GM18520 (cell line): ENCODE measurements around the gene CHI3L1.

Experiments
- ATAC-seq: cut with Tn5 transposase; IDR thresholded peaks from one replicate; pipeline ENCODE4 v1.9.1; 2021; ENCODE audit not compliant: unreplicated experiment

CHI3L1 gene

DNA sequence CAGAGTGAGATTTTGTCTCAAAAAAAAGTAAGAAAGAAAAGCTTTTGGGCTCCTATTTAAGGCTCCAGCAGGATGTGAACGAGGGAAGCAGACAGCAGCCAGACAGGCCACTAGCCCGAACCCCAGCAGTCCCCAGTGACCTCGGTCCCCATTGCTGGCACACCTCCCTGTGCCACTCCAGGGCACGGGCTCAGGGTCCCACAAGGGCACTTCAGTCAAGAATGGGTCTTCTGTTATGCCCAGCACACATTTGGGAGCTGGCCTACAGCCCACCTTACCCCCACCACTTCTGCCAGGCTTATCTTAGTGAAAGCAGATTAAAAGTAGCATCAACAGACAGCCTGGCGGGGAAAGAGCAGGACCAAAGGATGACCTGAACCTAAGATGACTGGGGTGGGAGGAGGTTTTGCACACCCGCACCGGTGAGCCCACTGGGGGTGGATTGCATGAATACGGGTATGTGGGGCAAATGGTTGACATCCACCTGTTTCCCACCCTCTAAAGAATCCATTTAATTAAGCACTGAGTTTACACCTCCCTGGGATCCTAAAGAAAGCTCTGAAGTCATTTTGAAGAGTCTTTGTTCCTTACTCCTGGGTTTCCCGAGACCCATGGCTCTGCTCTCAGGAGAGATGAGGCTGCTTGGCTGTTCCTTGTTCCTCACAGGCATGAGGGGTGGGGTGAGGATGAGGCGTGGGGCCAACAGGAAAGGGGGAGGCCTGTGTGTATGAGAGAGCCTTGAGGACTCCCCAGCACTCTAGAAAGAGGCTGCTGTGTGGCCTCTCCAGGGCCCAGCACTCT lies 4.7 kb downstream of the CHI3L1 start:
- ATAC-seq, result no peak

- ATAC-seq, result no peak
Measured at GRCh38 chr1:203180611-203181330, 5.7 kb downstream of the CHI3L1 start.

DNA sequence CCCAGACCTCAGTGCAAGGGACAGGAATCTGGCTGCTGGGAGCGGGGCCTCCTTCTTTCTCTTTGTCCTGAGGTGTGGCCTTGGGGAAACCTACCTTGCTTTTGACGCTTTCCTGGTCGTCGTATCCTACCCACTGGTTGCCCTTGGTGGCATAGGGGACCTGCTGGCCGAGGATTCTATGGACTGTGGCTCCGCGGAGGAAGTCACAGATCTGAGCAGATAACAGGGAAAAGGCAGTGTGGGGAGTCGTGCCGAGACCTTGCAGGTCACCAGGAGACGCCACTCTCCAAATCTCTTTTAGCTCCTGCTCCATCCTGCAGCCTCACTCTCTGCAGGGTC lies 6.9 kb downstream of the CHI3L1 start:
- no peak for ATAC-seq

DNA sequence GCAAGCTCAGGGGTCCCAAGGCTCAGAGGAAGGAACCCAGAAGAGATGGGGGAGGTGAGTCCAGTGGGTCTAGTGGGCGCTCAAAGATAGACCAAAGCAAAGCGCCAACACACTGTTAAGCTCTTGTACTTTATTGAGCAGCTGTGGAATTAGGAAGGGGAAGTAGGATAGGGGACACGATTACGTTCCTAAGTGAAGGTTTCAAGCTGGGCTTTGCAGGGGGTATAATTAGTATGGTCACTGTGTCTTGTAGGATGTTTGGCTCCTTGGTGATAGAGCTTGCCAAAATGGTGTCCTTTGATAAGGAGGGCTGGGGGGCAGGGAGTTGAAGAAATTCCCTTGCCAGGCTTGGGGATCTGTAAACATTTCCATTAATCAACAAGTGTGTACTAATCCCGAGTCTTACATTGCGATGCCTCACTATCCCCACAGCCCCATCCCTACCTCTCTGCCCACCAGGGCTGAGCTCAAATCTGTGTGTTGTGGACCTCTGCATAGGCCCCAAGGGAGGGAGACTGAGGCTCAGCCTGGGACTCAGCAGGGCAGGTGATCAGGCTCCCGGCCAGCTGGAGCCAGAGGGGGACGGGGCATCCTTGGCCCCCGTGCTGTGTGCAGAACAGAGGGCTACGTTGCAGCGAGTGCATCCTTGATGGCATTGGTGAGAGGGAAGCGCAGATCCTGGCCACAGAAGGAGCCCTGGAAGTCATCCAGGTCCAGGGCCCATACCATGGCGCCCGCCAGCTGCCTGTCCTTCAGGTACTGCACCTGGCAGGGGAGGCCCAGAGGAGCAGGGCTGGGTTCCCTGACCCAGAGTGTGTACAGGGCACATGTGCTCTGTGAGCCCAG lies 7.5 kb downstream of the CHI3L1 start:
- no peak for ATAC-seq

GRCh38 chr1:203178083-203178482 lies 8.4 kb downstream of the CHI3L1 start:
- ATAC-seq, result no peak

DNA sequence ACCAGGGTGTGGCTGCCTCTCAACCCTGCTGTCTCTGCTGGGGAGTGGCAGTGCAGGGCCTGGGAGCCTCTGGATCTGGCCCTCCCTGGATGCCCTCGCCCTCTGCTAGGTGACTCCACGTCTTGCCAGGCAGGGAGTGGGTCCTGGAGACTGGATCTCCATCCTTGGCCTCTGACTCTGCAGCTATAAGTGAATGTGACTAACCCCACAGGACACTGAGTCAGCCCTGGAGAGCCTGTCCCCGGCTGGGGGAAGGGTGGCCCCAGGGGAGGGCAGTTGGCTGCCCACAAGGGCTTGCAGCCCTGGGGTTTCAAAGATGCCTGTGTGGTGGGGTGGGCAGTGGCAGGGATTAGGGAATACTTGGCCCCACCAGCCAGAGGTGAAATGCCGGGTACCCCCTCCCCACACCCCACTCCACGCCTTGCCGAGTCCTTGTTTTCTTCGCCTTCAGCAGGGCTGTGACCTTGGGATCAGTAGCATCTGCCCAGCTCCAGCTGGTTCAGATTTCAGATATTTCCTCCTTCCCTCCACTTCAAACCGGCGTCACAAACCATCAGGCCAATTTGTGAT lies 8.9 kb downstream of the CHI3L1 start:
- ATAC-seq, result no peak

DNA sequence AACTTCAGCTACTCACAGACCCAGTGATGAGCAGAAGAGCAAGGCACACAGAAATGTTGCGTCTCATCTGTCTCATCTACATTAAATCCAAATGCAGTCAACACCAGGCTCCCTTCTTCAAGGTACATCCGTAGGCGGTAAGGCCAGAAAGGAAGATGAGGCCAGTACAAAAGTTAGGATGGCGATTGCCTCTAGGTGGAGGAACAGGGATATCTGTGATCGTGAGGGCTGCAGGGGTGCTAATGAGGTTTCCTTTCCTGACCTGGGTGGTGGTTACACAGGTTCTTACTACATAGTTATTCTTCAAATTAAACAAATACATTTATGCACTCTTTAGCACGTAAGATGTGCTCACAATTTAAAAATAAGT lies 9.5 kb downstream of the CHI3L1 start:
- no peak for ATAC-seq

DNA sequence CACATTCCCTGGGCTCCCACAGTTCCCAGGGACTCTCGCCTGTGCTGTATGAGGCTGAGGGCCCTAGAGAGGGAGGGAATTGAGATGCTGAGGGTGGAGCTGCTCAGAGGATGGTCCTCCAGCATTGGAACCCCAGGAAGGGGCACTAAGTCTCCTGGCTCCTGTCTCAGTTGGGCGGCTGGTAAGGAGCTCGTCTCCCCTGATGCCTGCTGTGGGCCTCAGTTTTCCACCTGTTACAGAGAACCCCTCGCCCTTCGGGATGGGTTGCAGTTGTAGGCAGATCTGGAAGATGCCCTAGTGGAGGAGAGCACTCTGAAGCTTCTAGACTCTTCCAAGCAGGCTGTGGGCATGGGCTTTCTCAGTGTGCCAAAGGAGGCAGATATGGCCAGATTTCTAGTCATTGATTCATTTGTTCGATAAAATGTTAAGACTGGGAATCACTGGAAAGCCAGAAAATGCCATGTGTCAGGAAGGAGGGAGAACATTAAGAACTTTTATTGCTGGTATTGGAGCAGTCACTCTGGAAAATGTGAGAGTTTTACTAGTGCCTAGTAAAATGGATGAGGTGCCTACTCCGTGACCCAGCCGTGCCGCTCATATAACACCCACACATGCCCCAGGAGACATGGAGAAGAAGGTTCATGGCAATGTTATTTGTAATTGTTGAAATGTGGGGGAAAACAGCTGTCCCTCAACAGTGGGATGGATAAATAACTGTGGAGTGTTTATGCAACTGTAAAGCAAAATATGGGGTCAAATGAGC lies 10.1 kb downstream of the CHI3L1 start:
- ATAC-seq, result no peak

- ATAC-seq, result no peak
Measured at GRCh38 chr1:203175827-203176241, 10.7 kb downstream of the CHI3L1 start.

DNA sequence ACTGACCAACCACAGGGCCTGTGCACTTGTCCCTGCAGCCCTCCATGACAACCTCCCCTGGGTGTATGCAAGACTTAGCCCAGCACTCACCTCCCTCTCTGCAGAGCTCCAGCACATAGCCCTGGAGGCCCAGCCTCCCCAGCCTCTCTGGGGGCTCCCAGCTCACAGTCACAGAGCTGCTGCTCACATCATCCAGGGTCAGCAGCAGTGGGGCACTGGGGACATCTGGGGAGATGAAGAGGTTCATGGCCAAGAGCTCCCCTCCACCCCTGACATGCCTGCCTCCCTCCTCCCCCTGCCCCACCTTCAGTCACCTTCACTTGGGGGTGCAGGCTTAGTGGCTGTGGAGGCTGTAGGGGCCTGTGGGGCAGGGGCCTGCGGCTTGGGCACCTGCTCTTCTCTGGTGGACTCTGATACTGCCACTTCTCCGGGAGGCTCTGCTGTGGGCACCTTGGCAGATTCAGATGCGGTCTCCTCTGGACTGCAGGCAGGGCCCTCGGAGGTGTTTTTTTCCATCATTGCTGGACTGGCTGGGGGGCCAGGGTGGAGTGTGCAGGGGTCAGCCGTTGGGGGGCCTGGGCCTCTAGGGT lies 11.2 kb downstream of the CHI3L1 start, which contains the start of gene MYBPH:
Gene MYBPH (minus strand): TSS at position 590 of the 590 bp plus-strand sequence. CDS start 71 bp downstream, at position 519.
- no peak for ATAC-seq

DNA sequence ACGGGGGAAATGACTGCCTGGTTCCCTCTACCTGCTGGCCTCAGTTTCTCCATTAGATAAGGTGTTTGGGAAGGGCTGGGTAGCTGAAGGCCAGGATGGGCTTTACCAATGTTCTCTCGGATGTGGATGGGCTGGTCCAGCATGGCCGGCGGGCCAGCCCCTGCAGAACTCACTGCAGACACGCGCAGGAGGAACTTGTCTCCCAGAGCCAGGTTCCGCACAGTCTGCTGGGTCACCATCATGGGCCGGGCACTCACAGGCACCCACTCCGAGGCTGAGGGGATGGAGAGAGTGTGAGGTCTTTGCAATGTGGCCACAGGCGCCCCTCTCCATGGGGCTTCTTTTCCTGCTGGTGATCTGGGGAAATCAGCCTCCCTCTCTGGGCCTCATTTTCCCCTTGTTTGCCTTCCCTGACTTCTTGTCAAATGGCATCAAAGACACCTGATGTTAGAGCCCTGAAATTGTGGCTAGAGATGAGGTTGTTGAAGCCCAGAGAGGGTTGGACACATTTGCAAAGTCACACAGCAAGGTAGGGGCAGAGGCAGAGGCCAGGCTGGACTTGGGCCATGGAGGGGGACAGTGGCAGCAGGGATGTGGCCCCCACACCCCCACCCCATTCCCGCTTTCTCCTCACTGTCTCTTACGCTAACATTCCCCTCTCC lies 12.0 kb downstream of the CHI3L1 start:
- no peak for ATAC-seq

DNA sequence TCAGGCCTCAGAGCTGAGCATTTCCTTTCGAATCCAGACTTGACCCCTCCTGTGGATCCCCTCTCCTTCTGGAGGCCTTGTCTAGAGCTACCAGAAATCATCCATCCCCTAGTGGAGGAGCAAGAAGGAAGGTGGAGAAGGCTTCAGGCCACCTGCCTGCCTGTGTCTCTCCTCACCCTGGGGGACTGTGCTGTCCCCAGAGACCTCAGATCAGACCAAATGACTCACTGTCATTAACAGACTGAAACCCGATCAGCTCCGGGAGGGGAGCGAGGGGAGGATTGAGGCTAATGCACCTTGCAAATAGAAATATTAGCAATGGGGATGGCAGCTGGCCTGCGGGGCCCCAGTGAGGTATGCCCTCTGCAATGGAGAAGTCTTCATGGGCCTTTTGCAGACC lies 12.9 kb downstream of the CHI3L1 start:
- peak; percentile 79 for ATAC-seq

- no peak for ATAC-seq
Measured at GRCh38 chr1:203173011-203173555, 13.4 kb downstream of the CHI3L1 start.

DNA sequence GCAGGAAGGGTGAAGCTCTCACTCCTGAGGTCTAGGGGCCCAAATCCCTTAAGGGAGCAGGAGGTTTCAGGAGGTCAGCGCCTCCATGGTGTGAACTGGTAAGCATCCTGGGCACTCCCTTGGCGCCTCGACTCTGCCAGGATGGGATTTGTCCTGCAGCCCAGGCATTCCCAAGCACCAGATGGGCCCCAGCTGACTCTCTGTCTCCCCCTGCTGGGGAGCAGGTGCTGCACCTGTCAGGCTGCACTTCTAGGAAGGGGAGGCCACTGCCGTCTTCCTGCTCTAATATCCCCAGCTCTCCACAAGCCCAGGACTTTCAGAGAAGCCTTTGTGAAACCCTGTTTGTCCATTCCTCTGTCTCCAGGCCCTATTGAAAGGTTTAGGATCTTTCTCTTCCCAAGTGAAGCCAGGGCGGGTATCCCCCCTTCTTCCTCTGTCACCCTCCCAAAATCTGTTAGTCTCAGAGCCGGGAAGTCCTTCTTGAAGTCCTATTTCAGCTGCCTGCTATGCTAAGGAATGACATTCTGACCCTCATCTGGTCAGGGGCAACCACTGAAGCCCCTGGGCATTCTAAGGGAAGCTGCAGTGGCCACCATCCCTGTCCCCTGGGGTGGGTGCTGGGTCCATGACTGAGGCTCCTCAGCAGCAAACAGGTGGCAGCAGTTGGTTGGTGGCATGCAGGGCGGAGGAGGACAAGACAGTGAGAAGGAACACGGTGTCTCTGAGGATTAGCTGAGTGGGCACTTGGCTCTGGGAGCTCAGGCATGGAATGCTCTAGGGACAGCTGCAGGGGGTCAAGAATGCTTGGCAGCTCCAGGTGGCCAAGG lies 14.1 kb downstream of the CHI3L1 start:
- ATAC-seq, result no peak

GRCh38 chr1:203171341-203172183 lies 14.9 kb downstream of the CHI3L1 start:
- no peak for ATAC-seq

DNA sequence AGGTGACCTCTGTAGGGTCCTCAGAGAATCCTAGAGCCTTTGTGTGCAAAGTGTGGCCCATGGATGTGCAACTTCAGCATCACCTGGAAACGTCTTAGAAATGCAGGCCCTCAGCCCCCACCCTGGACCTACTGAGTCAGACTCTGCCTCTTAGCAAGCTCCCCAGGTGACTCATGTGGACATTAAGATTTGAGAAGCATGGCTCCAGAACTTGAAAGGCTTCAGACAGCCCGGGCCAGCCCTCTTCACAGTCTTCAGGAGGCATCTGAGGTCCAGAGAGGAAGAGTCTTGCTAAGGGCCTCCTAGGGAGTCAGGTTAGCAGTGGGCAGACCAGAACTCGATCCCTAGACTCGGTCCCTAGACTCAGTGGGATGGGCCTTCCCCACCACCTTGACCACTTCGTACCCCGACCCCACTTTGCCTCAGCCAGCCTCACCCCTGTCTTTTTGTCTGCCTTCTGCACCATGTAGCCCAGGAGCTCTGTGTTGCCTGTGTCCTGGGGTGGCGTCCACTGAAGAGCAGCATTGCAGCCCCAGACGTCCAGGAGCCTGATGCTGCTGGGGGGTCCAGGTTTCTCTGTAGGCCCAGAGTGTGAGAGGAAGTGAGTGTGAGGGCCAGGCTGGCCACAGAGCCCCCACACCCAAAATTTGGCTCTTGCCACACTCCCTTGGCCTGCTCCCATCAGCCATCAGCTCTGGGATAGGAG lies 15.7 kb downstream of the CHI3L1 start:
- no peak for ATAC-seq
